ENCODE measurements around the gene LRRC8D.

- TF ChIP-seq CTCF (conservative IDR thresholded peaks at IDR 0.05; ENCODE audit: low read depth, low read length) (0 out of 2 replicates have a peak, but pooled peaks have one; percentile 7), POLR2A (IDR thresholded peaks at IDR 0.05; ENCODE audit: low read depth, low read length) (no peak)
Observed at GRCh38 chr1:89821322-89822108, 683 bp downstream of the LRRC8D start.
